ENCODE data around the gene TEX36.

- TF ChIP-seq CTCF (conservative IDR thresholded peaks at IDR 0.05 in 1 of 2, IDR thresholded peaks at IDR 0.05 in 1 of 2; ENCODE audit: extremely low read depth in 1 of 2, insufficient read depth in 1 of 2, low read depth in 1 of 2, low read length in 2 of 2) (no peak), EZH2 (IDR thresholded peaks at IDR 0.05; ENCODE audit: borderline replicate concordance, low read length) (no peak)
Measured at GRCh38 chr10:125679436-125679835, 3.5 kb downstream of the TEX36 start.

Data from mammary epithelial cell (primary cell).